DND-41 (cell line): ENCODE results near the gene CD34.

Source experiments
- CTCF ChIP-seq: IDR thresholded peaks from 2 replicates; pipeline ENCODE4 v1.5.1; 2012; ENCODE audit warnings: borderline replicate concordance, low read length, moderate library complexity, mild to moderate bottlenecking; ENCODE audit not compliant: poor library complexity, severe bottlenecking; ENCODE audit errors: extremely low read depth
- EZH2 ChIP-seq: IDR thresholded peaks from 3 replicates; pipeline ENCODE4 v1.6.1; 2012; ENCODE audit warnings: borderline replicate concordance, low read depth, mild to moderate bottlenecking, moderate library complexity, low read length, inconsistent platforms; ENCODE audit not compliant: severe bottlenecking

GRCh38 chr1:207872621-207873020 lies 38.3 kb downstream of the CD34 start:
- TF ChIP-seq CTCF = no peak
- TF ChIP-seq EZH2 = no peak
